Peyer's patch (tissue), 4 donors: ENCODE results near the gene CNKSR3.

Experiments used
- CTCF ChIP-seq, 6 experiments: fragments of 450-650 bp in 4 of 6; fragments of 200-600 bp in 2 of 6; sonication (generic) in 1 of 6; IDR thresholded peaks; one replicate each; pipeline ENCODE4 v1.5.1; 2017 to 2019; ENCODE audit warnings: antibody characterized with exemption in 6 of 6, mild to moderate bottlenecking in 3 of 6, moderate library complexity in 1 of 6
- POLR2A ChIP-seq, 2 donors: fragments of 450-650 bp; IDR thresholded peaks; one replicate each; pipeline ENCODE4 v1.5.1; 2017; ENCODE audit warnings: antibody characterized with exemption in 2 of 2, mild to moderate bottlenecking in 2 of 2, moderate library complexity in 2 of 2

- no peak for TF ChIP-seq CTCF (IDR thresholded peaks at IDR 0.05)
- no peak for TF ChIP-seq POLR2A (IDR thresholded peaks at IDR 0.05)
These were observed 68.5 kb downstream of the CNKSR3 start for GRCh38 chr6:154441995-154442310.
